ENCODE measurements around the gene FGFR3. TPM values are rescaled to one million over a fixed set of nuclear protein-coding genes. Genes with fewer than 3 reads are reported as not detected.

The FGFR3 gene
- 2.4 and 17.5 TPM in 2 replicates for total RNA-seq

DNA sequence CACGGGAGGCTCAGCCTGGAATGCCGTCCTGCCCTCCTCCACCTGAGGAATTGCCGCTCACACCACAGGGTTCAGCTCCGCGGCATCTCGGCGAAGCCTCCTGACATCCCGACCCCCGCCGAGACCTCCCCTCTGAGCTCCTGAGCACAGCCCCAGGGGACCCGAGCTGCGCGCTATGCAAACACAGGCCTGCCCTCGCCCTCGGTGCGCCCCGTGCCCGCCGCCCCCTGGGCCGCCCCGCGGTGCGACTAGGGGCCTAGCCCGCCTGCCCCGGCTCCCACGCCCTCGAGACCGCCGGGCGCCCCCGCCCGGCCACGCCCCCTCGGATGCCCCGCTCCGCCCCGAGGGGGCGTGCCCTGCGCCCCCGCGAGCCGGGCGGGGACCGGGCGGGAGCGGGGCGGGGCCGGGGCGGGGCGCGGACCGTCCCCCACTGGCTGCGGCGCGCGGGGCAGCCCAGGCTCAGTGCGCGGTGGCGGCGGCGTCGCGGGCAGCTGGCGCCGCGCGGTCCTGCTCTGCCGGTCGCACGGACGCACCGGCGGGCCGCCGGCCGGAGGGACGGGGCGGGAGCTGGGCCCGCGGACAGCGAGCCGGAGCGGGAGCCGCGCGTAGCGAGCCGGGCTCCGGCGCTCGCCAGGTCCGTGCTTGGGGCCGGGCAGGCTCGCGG, at the start of gene FGFR3:
Gene FGFR3, plus strand, starts transcription at position 462 of the 664 bp plus-strand sequence. CDS start 642 bp downstream, outside the sequence.

DNA sequence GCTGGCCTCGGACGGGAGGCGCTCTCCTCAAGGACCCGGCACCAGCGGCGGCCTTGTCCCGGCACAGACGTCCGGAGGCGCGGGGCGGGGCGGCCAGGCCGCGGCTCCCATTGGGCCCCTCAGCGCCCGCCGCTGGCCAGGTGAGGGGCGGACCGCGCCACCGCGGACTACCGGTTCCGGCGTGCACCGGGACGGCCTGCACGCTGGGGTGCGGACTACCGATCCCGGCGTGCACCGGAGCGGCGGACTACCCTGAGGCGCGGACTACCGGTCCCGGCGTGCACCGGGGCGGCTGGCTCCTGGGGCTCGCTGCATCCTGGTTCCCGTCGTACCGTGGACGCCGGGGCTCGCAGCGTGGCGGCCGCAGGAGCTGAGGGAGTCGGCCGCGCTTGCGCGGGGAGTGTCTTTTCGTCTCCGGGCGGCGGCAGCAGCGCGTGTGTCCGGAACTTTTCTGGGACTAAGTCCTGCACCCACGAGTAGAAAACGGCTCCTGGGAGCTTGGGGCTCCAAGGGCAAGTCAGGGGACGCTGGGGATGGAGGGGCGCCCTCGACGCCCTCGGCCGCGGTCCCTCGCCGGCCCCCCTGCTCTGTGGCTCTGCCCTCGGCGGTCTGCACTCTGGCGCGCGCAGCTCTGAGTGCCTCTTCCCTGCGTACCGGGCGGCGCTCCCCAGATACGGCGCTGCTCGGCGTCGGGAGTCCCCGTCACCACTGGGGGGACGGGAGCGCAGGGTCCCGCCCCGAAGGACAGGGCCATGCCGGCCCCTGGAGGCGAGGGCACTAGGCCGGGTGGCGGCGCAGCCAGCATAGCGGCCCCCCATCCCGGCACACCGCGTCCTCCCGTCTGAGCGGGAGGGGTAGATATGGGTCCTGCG, 63.2 kb downstream of the FGFR3 start, which contains the start of gene LETM1:
Gene LETM1, minus strand, starts transcription at position 86 of the 872 bp plus-strand sequence. CDS start 206 bp downstream, outside the sequence.

Other genes with a start within 250 kb of the FGFR3 start
- gene FAM53A, start 109.0 kb upstream of the FGFR3 start, total RNA-seq = 2.9 and 8.4 TPM in 2 replicates
- gene SLBP, start 81.0 kb upstream of the FGFR3 start, total RNA-seq = 78.3 and 106 TPM in 2 replicates
- 43.3 and 105 TPM in 2 replicates for gene TMEM129, start 72.0 kb upstream of the FGFR3 start, total RNA-seq
- gene TACC3, start 71.8 kb upstream of the FGFR3 start, total RNA-seq = 10.3 and 132 TPM in 2 replicates
- gene LETM1, start 62.9 kb downstream of the FGFR3 start, total RNA-seq = 56.8 and 63.9 TPM in 2 replicates
- gene NSD2, start 78.1 kb downstream of the FGFR3 start, total RNA-seq = 32.2 and 86.0 TPM in 2 replicates
- 28.0 and 31.3 TPM in 2 replicates for gene NELFA, start 215.7 kb downstream of the FGFR3 start, total RNA-seq